Fibroblast of the aortic adventitia (primary cell): ENCODE measurements around the gene FOXN3. TPM values are rescaled to one million over a fixed set of nuclear protein-coding genes. Genes with fewer than 3 reads are reported as not detected.

Experiments used
- DNase-seq: peaks from one replicate; pipeline ENCODE4 v3.0.0-alpha.2; 2010; ENCODE audit warnings: low read depth
- H3K4me3 ChIP-seq: 2 replicates; pipeline ENCODE4 v1.5.1; 2011; ENCODE audit warnings: low read depth, mild to moderate bottlenecking, control low read depth, low read length, moderate library complexity
- CTCF ChIP-seq: IDR thresholded peaks from 2 replicates; pipeline ENCODE4 v1.5.1; 2011; ENCODE audit warnings: mild to moderate bottlenecking, low read length, control low read depth, inconsistent platforms; ENCODE audit not compliant: insufficient read depth
- total RNA-seq: library from RNA; depleted of rRNA; stranded (reverse); fragments of >200 nt; gene quantifications from 2 replicates; pipeline ENCODE4 v1.2.3, GENCODE V29; 2012; ENCODE audit warnings: low replicate concordance

The FOXN3 gene
- total RNA-seq, 1 donor = 35.3 TPM

DNA sequence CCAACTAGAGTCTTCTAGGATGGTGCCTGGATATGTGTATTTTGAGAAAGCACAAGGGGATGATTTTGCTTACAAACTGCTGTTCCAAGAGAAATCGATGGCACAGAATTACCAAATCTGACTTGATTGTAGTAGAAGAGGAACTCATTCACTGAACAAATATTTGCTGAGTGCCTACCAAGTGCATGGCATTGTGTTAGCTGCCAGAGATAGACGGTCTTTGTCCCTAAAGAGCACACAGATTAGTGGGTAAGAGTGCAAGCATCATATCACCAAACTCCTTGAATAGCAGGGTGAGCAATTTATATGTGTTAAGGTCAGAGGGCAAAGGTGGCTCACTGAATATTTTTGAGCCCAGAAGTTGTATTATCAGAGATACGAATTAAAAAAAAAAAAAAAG is 3.5 kb upstream of the FOXN3 start:
- no peak overlapping the region for H3K4me3 ChIP-seq
- TF ChIP-seq CTCF = no peak

DNA sequence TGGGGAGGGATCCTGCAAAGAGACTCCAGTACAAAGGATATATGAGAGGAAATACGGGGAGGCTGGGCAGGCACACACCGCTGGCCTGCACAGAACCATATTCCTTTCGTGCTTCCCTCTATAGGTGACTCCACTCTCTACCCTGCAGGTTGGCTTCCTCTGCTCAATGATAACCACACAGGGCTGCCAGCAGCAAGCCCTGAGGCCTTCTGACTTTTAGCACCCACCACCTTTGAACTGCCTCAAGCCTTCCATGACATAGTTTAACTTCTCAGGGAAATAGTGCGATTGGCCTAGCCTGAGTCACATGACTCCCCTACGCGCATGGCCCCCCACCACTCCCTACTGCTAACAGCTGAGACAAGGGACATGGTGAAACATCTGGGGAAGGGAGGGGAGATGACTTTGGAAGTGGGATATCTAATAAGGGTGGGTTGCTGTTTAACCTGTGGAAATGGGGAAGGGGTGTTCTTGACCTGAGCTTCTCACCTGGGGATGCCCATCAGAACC is 3.0 kb upstream of the FOXN3 start:
- TF ChIP-seq CTCF = no peak
- DNase-seq = no peak
- no peak overlapping the region for H3K4me3 ChIP-seq

More for the DNA sequence above, 3.5 kb upstream of the FOXN3 start:
- DNase-seq = no peak

DNA sequence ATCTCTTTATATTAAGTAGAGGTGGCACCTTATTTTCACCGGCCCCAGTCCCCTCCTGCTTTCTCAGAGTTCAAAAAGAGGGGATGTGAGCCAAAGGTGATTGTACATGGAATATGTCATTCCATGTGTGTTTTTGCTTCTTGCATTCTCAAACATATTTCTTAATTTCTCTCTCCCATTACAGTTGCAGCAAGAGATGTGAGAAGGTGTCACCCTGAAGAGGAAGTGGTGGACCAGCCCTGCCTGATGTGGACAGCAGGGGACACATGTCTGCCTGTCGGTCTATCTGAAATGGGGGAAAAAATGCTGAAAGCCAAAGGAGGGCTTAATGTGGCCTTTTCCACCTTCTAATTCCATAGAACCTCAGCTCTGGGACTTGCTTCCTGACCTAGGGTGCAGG is 1.9 kb upstream of the FOXN3 start:
- no peak for DNase-seq
- no peak for TF ChIP-seq CTCF
- no peak overlapping the region for H3K4me3 ChIP-seq

- no peak overlapping the region for H3K4me3 ChIP-seq
- TF ChIP-seq CTCF = no peak
- no peak for DNase-seq
Observed at GRCh38 chr14:89418452-89418851, 1.4 kb upstream of the FOXN3 start.

DNA sequence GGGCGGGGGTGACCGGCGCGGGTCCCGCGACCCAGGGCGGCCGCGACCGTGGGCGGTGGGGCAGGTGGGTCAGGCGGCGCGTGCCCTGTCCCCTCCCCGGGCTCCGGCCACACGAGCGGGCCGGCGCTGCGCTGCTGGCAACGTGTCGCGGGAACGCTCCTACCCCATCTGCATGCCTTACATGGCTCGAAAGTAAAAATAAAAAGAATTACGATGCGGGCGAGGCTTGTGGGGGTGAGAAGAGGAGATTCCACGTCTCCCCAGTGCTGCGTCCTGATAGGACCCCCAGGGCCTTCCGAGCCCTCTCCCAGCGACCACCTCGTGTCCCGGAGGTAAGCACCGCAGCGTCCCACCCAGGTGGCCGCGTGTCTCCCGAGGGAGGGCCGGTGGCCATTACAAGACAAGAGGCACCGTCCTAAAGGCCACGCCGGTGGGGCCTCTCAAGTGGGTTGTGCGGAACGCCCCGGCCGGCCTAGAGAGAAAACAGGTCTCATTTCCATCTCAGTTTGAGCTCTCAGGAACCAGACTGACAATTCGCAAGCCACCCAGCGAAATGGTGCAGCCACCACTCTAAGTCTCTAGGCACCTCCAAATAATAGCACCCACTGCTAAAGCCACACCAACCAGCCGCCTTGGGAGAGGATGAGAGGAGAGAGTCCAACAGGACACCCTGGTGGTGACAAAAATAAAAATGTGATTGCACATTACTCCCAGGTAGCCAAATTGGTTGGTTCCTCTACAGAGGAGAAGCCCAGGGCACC is 612 bp upstream of the FOXN3 start:
- TF ChIP-seq CTCF = peak; percentile 27

GRCh38 chr14:89416002-89416995 is 734 bp downstream of the FOXN3 start:
- peak overlapping the region; percentile 76 for H3K4me3 ChIP-seq
- DNase-seq = peak; percentile 99
- TF ChIP-seq CTCF = no peak

More for the DNA sequence above, 612 bp upstream of the FOXN3 start:
- peak; percentile 43 for DNase-seq
- H3K4me3 ChIP-seq = peak overlapping the region; percentile 72
